GM19395 (cell line): ENCODE data around the gene BRPF3.
A peak's percentile ranks its signal among the peaks of the same experiment; 100 is the strongest.

Source experiments
- ATAC-seq: cut with Tn5 transposase; IDR thresholded peaks from one replicate; pipeline ENCODE4 v1.9.1; 2021; ENCODE audit warnings: mild to moderate bottlenecking, moderate library complexity; ENCODE audit not compliant: unreplicated experiment

BRPF3 gene

GRCh38 chr6:36196113-36196879 lies at the start of gene BRPF3:
BRPF3 (plus strand) TSS chr6:36196744; CDS start chr6:36200323, 3,579 bp downstream.
- peak; percentile 64 for ATAC-seq

- no peak for ATAC-seq
Measured at GRCh38 chr6:36147294-36147693, 49.2 kb upstream of the BRPF3 start.

GRCh38 chr6:36149476-36149875 lies 47.1 kb upstream of the BRPF3 start:
- ATAC-seq = no peak

- ATAC-seq = no peak
Measured at GRCh38 chr6:36150283-36150682, 46.3 kb upstream of the BRPF3 start.

GRCh38 chr6:36154286-36154685 lies 42.3 kb upstream of the BRPF3 start:
- no peak for ATAC-seq

DNA sequence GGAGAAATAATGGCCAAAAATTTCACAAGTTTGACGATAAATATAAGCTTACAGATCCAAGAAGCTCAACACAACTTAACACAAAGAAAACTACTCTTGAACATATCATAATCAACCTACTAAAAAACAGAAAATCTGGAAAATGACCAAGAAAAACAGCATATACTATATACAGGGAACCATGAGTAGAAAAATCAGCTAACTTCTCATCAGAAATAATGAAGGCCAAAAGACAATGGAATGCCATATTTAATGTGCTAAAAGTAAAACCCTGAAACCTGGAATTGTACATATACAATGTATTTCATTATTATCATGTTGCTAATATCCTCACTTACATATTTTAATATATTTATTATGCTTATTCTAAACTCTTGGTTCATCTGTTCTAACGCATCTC lies 40.9 kb upstream of the BRPF3 start:
- ATAC-seq = no peak

- no peak for ATAC-seq
Measured at GRCh38 chr6:36160147-36160760, 36.3 kb upstream of the BRPF3 start.

- no peak for ATAC-seq
Measured at GRCh38 chr6:36169023-36170007, 27.2 kb upstream of the BRPF3 start.

DNA sequence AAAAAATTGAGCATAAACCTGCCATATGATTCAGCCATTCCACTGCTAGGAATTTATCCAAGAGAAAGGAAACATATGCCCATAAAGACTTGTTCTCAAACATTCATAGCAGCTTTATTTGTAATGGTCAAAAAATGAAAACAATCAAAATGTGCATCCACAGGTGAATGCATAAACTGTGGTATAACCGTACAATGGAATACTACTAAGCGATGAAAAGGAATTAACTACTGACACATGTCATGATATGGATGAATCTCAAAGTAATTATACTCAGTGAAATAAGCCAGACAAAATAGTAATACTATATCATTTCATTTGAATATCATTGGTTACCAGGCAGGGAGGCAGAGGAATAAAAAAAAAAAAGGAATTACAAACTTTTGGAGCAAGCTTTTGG lies 25.8 kb upstream of the BRPF3 start:
- no peak for ATAC-seq

DNA sequence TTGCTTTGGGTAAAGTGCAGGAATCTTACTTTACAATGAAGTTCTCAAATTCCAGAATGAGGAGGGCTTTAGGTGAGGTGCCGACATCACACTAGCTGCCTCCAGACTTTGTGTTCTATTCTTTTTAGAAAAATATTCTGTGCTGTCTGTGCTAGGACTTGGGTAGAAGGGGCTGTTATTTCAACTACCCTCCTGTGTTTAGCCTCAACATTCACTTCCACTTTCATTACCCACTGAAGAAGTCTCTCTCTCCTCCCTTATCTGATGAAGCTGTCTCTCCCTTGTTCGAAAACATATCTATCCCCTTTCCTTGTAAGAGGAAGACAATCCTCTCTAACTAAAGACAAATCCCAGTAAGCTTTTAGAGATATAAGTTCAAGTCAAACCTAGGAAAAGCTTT lies 25.0 kb upstream of the BRPF3 start:
- ATAC-seq = no peak

DNA sequence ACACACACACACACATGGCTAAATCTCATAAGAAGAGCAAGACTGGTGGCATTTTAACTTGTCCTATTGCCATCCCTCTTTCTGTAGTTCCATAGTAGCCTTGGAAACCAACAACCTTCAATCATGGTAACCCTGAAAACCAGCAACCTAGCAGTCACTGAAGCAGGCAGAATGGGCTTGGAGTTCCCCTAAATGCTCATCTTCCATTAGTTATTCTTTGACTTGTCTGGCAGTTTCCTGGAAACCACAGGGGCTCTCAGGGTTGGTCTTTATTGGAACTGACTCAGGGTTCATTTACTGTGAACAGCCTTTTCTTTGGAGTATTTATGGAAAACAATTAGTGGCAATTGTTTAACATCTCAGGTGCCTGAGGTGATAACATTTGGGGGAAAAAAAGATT lies 19.4 kb upstream of the BRPF3 start:
- no peak for ATAC-seq

GRCh38 chr6:36178544-36178943 lies 18.0 kb upstream of the BRPF3 start:
- no peak for ATAC-seq

DNA sequence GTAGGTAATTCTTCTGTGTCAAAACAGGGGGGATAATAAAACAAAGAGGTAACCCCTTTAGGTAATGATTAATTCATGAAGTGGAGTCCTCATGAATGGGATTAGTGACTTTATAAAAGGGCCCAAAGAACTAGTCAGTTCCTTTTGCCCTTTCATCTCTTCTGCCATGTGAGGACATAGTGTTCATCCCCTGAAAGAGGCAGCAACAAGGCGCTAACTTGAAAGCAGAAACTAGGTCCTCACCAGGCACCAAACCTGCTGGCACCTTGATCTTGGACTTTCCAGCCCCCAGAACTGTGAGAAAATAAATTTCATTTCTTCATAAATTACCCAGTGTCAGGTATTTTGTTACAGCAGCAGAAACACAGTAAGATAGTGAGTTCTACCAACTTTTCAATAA lies 16.4 kb upstream of the BRPF3 start:
- ATAC-seq = no peak

- ATAC-seq = no peak
Measured at GRCh38 chr6:36184311-36184710, 12.2 kb upstream of the BRPF3 start.

GRCh38 chr6:36186199-36186598 lies 10.3 kb upstream of the BRPF3 start:
- no peak for ATAC-seq

DNA sequence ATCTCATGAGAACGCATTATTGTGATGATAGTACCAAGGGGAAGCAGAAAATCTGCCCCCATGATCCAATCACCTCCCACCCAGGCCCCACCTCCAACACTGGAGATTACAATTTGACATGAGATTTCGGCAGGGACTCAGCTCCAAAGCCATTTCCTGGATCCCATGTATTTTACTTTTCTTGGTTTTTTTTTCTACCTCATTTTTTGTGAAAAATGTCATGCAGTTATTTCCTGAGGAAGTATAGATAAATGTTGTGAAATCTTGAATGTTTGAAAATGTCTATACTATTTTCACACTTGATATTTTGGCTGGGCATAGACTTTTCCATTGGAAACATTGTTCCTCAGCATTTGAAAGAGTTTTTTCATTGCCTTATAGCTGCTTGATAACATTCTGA lies 9.1 kb upstream of the BRPF3 start:
- ATAC-seq = no peak

DNA sequence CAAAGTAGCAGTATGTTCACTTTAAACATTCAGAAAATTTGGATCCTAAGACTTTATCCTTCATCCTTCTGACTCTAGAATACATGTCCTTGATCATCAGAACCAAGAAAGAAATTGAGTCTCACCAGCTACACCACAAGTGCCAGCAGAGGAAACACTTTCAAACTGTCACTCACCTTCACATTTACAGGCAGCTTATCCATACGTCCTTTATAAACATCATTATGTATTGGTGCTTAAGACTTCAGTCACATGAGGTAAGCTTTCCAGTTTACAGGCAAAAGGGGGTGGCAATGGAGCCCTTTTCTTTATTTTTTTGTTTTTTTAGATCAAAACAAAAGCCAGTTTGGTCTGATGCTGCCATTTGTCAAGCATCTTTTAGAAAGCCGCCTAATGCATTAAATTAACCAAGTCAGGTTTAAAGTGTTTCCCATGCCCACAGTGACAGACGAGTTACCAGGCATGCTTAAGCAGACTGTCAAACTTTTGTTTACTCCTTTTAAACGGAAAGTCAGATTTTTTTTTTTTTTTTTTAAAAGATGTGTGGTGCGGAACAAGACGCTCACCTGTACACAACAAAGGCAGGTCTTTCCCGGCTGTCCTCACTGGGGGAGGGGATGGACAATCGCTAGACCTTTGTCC lies 952 bp upstream of the BRPF3 start:
- ATAC-seq = no peak

GRCh38 chr6:36196880-36197548 lies 470 bp downstream of the BRPF3 start:
- ATAC-seq = peak; percentile 91

DNA sequence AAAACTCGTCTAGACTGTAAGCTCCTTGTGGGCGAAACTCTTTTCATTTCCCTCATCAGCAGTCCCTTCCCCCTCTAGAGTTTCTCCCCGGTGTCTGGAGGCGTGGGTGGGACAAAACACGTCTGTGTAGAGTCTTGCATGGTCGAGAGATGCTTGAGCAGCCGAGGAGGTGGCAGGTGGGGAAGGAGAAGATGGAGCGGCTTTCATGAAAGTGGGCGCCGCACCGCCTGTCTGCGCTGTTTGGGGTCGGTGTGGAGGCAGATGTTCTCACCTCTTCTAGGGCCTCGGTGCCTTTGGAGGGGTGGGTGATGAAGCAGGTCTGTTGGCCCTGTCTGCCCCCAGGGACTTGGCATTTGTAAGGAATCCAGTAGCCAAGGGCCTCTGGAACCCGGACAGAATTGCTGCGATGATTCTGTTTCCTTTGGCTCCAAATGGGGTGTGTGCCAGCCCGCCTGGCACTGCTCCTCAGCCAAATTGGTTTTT lies 1.2 kb downstream of the BRPF3 start:
- ATAC-seq = no peak

DNA sequence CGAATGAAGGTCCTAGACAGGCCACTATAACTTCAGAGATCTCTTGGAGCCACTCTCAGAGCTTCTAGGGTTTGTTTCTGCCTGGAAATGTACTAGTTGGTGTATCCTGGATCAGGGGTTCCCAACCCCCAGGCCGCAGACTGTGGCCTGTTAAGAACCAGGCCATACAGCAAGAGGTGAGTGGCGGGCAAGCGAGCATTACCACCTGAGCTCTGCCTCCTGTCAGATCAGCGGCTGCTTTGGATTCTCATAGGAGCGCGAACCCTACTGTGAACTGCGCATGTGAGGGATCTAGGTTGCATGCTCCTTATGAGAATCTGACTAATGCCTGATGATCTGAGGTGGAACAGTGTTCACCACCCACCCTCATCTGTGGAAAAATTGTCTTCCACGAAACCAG lies 2.4 kb downstream of the BRPF3 start:
- ATAC-seq = no peak
